A549 (cell line): Measurements from ENCODE around the gene FBLL1. TPM values are rescaled to one million over a fixed set of nuclear protein-coding genes. Genes with fewer than 3 reads are reported as not detected.

Source experiments
- ATAC-seq, 2 experiments: fragments of 200-7000 bp in 1 of 2; fragments of >200 bp in 1 of 2; cut with Nextera tagmentation in 1 of 2; cut with Tn5 transposase in 1 of 2; 3 replicates each; pipeline versions ENCODE4 v1.8.0 to v1.9.1; 2018 to 2020; ENCODE audit warnings: mild to moderate bottlenecking in 1 of 2, moderate library complexity in 1 of 2
- CTCF ChIA-PET: fragments of 300-600 bp; sonication (Branson Sonifier 250); formaldehyde crosslinking; extraction: SDS; loops from one replicate; lab custom pipeline; 2021; ENCODE audit warnings: antibody characterized with exemption, inconsistent platforms; lab: Yijun Ruan, JAX
- POLR2A ChIA-PET: fragments of 350-600 bp; formaldehyde crosslinking; extraction: SDS; loops from one replicate; lab custom pipeline; 2021; ENCODE audit warnings: antibody characterized with exemption, inconsistent platforms; lab: Yijun Ruan, JAX
- DNase-seq, 2 experiments: peaks; one replicate each; pipeline versions ENCODE4 v3.0.0 to v3.0.0-alpha.2; 2011 to 2016; ENCODE audit warnings: low read depth in 1 of 2, low spot score in 1 of 2
- FAIRE-seq: peaks from 2 replicates; lab custom pipeline; 2011; peaks lifted over from hg19 to GRCh38; lab: Jason Lieb, UNC
- H3K27ac ChIP-seq, 2 experiments: fragments of >200 bp; sonication (Bioruptor Twin); formaldehyde crosslinking; 3 replicates each; pipeline ENCODE4 v1.5.1; 2016 to 2017
- H3K4me1 ChIP-seq: fragments of >200 bp; sonication (Bioruptor Twin); formaldehyde crosslinking; 3 replicates; pipeline ENCODE4 v1.6.1; 2016
- H3K4me2 ChIP-seq: fragments of >200 bp; sonication (Bioruptor Twin); formaldehyde crosslinking; 3 replicates; pipeline ENCODE4 v1.6.1; 2016
- H3K4me3 ChIP-seq: fragments of >200 bp; sonication (Bioruptor Twin); formaldehyde crosslinking; 3 replicates; pipeline ENCODE4 v1.5.1; 2016
- H3K9me3 ChIP-seq: fragments of >200 bp; sonication (Bioruptor Twin); formaldehyde crosslinking; 3 replicates; pipeline ENCODE4 v1.6.1; 2016
- BHLHE40 ChIP-seq: IDR thresholded peaks from 2 replicates; pipeline ENCODE4 v1.6.1; 2012; ENCODE audit warnings: low read depth, low read length, inconsistent platforms
- CBX8 ChIP-seq: fragments of 200-600 bp; sonication (generic); IDR thresholded peaks from 2 replicates; pipeline ENCODE4 v1.6.1; 2016
- CEBPB ChIP-seq, 2 experiments: fragments of >200 bp in 1 of 2; sonication (Bioruptor Twin) in 1 of 2; formaldehyde crosslinking in 1 of 2; IDR thresholded peaks; 2 replicates each; pipeline ENCODE4 v1.6.1; 2012 to 2016
- CHD2 ChIP-seq: fragments of 150-350 bp; IDR thresholded peaks from 2 replicates; pipeline ENCODE4 v1.6.1; 2014; ENCODE audit warnings: low read length; ENCODE audit not compliant: partially characterized antibody
- EHF ChIP-seq: fragments of 250-450 bp; sonication (Bioruptor Pico); IDR thresholded peaks from 2 replicates; pipeline ENCODE4 v1.5.0; 2020; ENCODE audit warnings: mild to moderate bottlenecking
- EHMT2 ChIP-seq: fragments of 200-600 bp; sonication (generic); IDR thresholded peaks from 2 replicates; pipeline ENCODE4 v1.6.1; 2016; ENCODE audit warnings: antibody characterized with exemption, low read depth, mild to moderate bottlenecking, moderate library complexity
- FOSL2 ChIP-seq, 2 experiments: fragments of 450-650 bp in 1 of 2; fragments of >200 bp in 1 of 2; sonication (Bioruptor Twin) in 1 of 2; formaldehyde crosslinking; IDR thresholded peaks; 2 replicates each; pipeline versions ENCODE4 v1.5.0 to v1.6.1; 2016 to 2020; ENCODE audit warnings: mild to moderate bottlenecking in 1 of 2, moderate library complexity in 1 of 2
- GATA3 ChIP-seq: IDR thresholded peaks from 2 replicates; pipeline ENCODE4 v1.6.1; 2012; ENCODE audit warnings: borderline replicate concordance
- KDM1A ChIP-seq: fragments of 200-600 bp; sonication (generic); IDR thresholded peaks from 2 replicates; pipeline ENCODE4 v1.6.1; 2016; ENCODE audit warnings: low read depth, mild to moderate bottlenecking
- MAFK ChIP-seq: fragments of 450-650 bp; IDR thresholded peaks from 2 replicates; pipeline ENCODE4 v1.6.1; 2014; ENCODE audit not compliant: partially characterized antibody
- MYC ChIP-seq: IDR thresholded peaks from 2 replicates; pipeline ENCODE4 v1.6.1; 2012; ENCODE audit warnings: mild to moderate bottlenecking, inconsistent platforms, low read length, improper control_type of control experiment, borderline replicate concordance
- NR3C1 ChIP-seq: fragments of >200 bp; sonication (Bioruptor Twin); formaldehyde crosslinking; IDR thresholded peaks from 3 replicates; pipeline ENCODE4 v1.6.1; 2017
- PHF8 ChIP-seq: fragments of 200-600 bp; sonication (generic); IDR thresholded peaks from 2 replicates; pipeline ENCODE4 v1.6.1; 2016; ENCODE audit warnings: low read depth, mild to moderate bottlenecking, antibody characterized with exemption, moderate library complexity, borderline replicate concordance
- POLR2AphosphoS2 ChIP-seq: conservative IDR thresholded peaks from 2 replicates; pipeline ENCODE4 v1.6.1; 2012; ENCODE audit warnings: low read length, improper control_type of control experiment, inconsistent platforms
- RAD21 ChIP-seq, 2 experiments: fragments of >200 bp in 1 of 2; sonication (Bioruptor Twin) in 1 of 2; formaldehyde crosslinking in 1 of 2; IDR thresholded peaks in 1 of 2; conservative IDR thresholded peaks in 1 of 2; 2 replicates in 1 of 2; 3 replicates in 1 of 2; pipeline ENCODE4 v1.6.1; 2012 to 2018; ENCODE audit warnings: inconsistent platforms in 1 of 2
- RNF2 ChIP-seq: fragments of 200-600 bp; sonication (generic); IDR thresholded peaks from 2 replicates; pipeline ENCODE4 v1.6.1; 2016; ENCODE audit warnings: low read depth, mild to moderate bottlenecking, antibody characterized with exemption, moderate library complexity, borderline replicate concordance
- SMC3 ChIP-seq: fragments of >200 bp; sonication (Bioruptor Twin); formaldehyde crosslinking; IDR thresholded peaks from 3 replicates; pipeline ENCODE4 v1.6.1; 2018; ENCODE audit warnings: inconsistent platforms
- TP53 ChIP-seq: fragments of 250-450 bp; sonication (Bioruptor Pico); IDR thresholded peaks from 2 replicates; pipeline ENCODE4 v1.5.0; 2021; ENCODE audit warnings: mild to moderate bottlenecking, moderate library complexity
- ZC3H11A ChIP-seq: fragments of 450-650 bp; IDR thresholded peaks from 2 replicates; pipeline ENCODE4 v1.6.1; 2014; ENCODE audit warnings: antibody characterized with exemption, mild to moderate bottlenecking
- ZFP36 ChIP-seq: fragments of 450-650 bp; IDR thresholded peaks from 2 replicates; pipeline ENCODE4 v1.6.1; 2014; ENCODE audit warnings: borderline replicate concordance; ENCODE audit not compliant: partially characterized antibody
- WGBS: methylation state at CpG from one replicate; pipeline ENCODE4 v1.1.6; 2017; ENCODE audit errors: missing lambda C conversion rate; 5-methylcytosine and 5-hydroxymethylcytosine counted together
- polyA minus RNA-seq: library from RNA; depleted of rRNA, polyadenylated mRNA; stranded (reverse); fragments of >200 nt; gene quantifications from 2 replicates; pipeline ENCODE4 v1.2.3, GENCODE V29; 2011; rRNA and poly(A)+ RNA removed
- polyA plus RNA-seq, 4 experiments: library from polyadenylated mRNA; depleted of rRNA in 3 of 4; stranded (reverse); fragments of >200 nt; fragmentation: RNase III in 1 of 4; extraction: RNeasy Plus Mini Kit Qiagen cat#74134 plus additional on column Dnase treatment in 1 of 4; gene quantifications; 2 replicates in 3 of 4; 3 replicates in 1 of 4; pipeline ENCODE4 v1.2.3, GENCODE V29; 2011 to 2017
- TF ChIP-seq, protein P1 (sequence below): fragments of 200-600 bp; sonication (generic); IDR thresholded peaks from 2 replicates; pipeline ENCODE4 v1.6.1; 2016; ENCODE audit warnings: antibody characterized with exemption, mild to moderate bottlenecking, moderate library complexity
- TF ChIP-seq, protein P2 (sequence below): fragments of 150-350 bp; IDR thresholded peaks from 2 replicates; pipeline ENCODE4 v1.6.1; 2014; ENCODE audit warnings: low read depth, mild to moderate bottlenecking, low read length

FBLL1 gene
- 0.08 and 0.09 TPM in 2 replicates for polyA plus RNA-seq (2011; rRNA removed)
- polyA plus RNA-seq (2012; cell fraction: cytosol; rRNA removed): 0.24 and 0.25 TPM in 2 replicates
- 1.9 and 2.8 TPM in 2 replicates for polyA plus RNA-seq (2012; cell fraction: nucleus; rRNA removed)
- polyA plus RNA-seq (2017; fragmentation: RNase III; extraction: RNeasy Plus Mini Kit Qiagen cat#74134 plus additional on column Dnase treatment): 0.06 to 0.21 TPM (median 0.16 TPM) in 3 replicates
- 0.29 TPM in 1 of 2 replicates, not detected in the other for polyA minus RNA-seq

DNA sequence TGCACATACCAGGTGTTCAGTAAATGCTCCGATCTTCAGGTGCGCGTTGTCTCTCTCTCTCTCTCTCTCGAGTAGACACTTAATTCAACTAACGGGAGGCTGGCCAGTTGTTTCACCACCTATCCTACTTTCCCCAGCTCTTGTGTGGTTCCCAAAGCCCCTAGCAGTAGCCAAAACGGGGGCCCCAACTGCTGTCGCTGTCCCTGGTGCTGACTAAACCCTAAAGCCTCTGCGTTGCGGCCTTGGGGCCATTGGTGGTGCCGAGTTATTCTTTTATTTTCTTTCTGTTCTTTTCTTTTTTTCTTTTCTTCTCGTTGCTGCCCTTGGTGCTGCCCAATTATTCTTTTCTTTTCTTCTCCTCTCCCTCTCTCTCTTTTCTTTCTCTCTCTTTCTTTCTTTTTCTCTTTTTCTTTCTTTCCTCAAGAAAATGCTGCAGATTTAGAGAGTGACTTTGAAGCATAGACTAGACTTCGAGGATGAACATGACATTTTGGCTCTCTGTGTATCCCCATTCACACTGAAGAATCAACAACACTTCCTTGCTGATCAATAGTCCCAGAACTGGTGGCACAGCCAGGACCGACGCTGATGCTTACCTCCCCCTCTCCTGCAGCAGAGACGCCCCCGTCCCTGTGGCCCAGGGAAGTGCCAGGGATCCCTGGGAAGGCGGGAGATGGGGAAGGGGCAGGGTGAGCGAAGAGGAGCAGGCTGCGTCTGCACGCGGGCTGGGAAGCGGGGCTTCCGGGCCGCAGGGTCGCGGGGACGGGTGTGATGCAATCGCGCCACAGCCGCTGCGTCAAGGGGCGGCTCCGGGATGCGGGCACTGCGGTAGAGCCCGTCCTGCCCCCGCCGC, at the start of gene FBLL1:
FBLL1 (plus strand) TSS at position 785 of the 853 bp plus-strand sequence. CDS start 200 bp downstream, outside the sequence.
- Histone ChIP-seq H3K27ac (peak within 1 kb of the TSS in 1 of 2 experiments; percentile 44; a peak in 2 of 6 replicates), H3K9me3 (no peaks in the 10 kb centered on the region), H3K4me2 (peak within 1 kb of the TSS; percentile 67), H3K4me1 (no peaks in the 10 kb centered on the region), H3K4me3 (peak within 1 kb of the TSS; percentile 40)
- WGBS: 78% methylated on average over 36 of the region's 38 CpGs
- ChIA-PET CTCF (no interaction called here), POLR2A (no interaction called here)
- ATAC-seq: 0 out of 6 replicates have a peak, but pooled peaks of 1 of the 2 experiments have one; percentile 5
- no peak for FAIRE-seq
- TF ChIP-seq, protein P1, sequence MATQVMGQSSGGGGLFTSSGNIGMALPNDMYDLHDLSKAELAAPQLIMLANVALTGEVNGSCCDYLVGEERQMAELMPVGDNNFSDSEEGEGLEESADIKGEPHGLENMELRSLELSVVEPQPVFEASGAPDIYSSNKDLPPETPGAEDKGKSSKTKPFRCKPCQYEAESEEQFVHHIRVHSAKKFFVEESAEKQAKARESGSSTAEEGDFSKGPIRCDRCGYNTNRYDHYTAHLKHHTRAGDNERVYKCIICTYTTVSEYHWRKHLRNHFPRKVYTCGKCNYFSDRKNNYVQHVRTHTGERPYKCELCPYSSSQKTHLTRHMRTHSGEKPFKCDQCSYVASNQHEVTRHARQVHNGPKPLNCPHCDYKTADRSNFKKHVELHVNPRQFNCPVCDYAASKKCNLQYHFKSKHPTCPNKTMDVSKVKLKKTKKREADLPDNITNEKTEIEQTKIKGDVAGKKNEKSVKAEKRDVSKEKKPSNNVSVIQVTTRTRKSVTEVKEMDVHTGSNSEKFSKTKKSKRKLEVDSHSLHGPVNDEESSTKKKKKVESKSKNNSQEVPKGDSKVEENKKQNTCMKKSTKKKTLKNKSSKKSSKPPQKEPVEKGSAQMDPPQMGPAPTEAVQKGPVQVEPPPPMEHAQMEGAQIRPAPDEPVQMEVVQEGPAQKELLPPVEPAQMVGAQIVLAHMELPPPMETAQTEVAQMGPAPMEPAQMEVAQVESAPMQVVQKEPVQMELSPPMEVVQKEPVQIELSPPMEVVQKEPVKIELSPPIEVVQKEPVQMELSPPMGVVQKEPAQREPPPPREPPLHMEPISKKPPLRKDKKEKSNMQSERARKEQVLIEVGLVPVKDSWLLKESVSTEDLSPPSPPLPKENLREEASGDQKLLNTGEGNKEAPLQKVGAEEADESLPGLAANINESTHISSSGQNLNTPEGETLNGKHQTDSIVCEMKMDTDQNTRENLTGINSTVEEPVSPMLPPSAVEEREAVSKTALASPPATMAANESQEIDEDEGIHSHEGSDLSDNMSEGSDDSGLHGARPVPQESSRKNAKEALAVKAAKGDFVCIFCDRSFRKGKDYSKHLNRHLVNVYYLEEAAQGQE: peak; percentile 94
- TF ChIP-seq CBX8: no peak
- TF ChIP-seq EHMT2: peak; percentile 81
- TF ChIP-seq ZFP36: no peak
- TF ChIP-seq CEBPB (IDR thresholded peaks at IDR 0.05): peak; percentile 19 to 23; a peak in 1 of 4 replicates
- no peak for DNase-seq

DNA sequence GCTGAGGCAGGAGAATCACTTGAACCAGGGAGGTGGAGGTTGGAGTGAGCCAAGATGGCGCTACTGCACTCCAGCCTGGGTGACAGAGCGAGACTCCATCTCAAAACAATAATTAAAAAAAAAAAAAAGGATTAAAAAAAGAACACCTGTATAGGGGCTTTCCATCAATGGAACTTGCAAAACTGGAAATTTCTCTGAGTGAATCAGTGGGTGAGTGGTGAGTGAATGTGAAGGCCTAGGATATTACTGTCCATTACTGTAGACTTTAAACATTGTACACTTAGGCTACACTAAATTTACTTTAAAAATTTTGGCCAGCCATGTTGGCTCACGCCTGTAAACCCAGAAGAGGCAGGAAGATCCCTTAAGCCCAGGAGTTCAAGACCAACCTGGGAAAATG, 48.5 kb upstream of the FBLL1 start:
- CTCF ChIA-PET: interaction anchor here (1.4 kb wide), 1 partner anchor 8 kb away, joined by 3 read pairs; no protein-coding TSS in a partner anchor
- WGBS: 92% methylated on average over 3 of the region's 3 CpGs
- POLR2A ChIA-PET: no interaction called here
- Histone ChIP-seq H3K27ac (no peak overlapping the region), H3K9me3 (no peaks in the 10 kb centered on the region), H3K4me2 (no peak overlapping the region), H3K4me1 (no peaks in the 10 kb centered on the region), H3K4me3 (no peak overlapping the region)
- FAIRE-seq (no peak), DNase-seq (no peak), ATAC-seq (no peak)
- TF ChIP-seq NR3C1: no peak
- no peak for TF ChIP-seq SMC3
- no peak for TF ChIP-seq EHF (CRISPR knock-in tag)

DNA sequence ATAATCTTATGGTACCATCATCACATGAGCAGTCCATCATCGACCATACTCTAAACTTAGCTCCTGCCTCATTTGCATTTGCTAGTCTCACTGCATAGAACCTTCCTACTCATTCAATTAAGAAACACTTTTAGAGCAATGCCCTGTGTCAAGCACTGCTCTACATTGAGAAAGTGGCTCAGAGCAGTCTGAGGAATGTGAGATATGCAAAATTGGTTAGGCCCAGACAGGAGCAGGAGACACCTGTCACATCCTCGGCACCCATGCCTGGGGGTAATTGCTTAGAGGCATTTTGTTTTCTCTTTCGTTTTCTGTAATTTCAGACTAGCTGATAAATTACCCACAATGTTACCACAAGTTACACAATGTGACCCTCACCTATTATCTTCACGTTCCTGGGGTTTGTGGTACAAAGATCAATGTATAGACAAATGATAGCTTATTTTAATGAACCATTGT, 47.7 kb upstream of the FBLL1 start:
- TF ChIP-seq NR3C1: no peak
- TF ChIP-seq POLR2AphosphoS2: peak; percentile 70; the same call in 1 of the 2 replicates
- TF ChIP-seq, all 56 proteins: peak for 1
- FAIRE-seq (no peak), DNase-seq (no peak), ATAC-seq (no peak)
- CTCF ChIA-PET: interaction anchor here (1.0 to 1.4 kb wide), 2 partner anchors 9 to 211 kb away, joined by 3 read pairs; no protein-coding TSS in a partner anchor
- 0 out of 3 replicates have a peak, but pooled peaks cover 3% of the 10 kb centered on the region for H3K4me1 ChIP-seq
- no peak overlapping the region for H3K4me3 ChIP-seq
- H3K27ac ChIP-seq: no peak overlapping the region
- H3K4me2 ChIP-seq: no peak overlapping the region
- WGBS: 67% methylated on average over 4 of the region's 4 CpGs
- H3K9me3 ChIP-seq: no peaks in the 10 kb centered on the region
- POLR2A ChIA-PET: no interaction called here

DNA sequence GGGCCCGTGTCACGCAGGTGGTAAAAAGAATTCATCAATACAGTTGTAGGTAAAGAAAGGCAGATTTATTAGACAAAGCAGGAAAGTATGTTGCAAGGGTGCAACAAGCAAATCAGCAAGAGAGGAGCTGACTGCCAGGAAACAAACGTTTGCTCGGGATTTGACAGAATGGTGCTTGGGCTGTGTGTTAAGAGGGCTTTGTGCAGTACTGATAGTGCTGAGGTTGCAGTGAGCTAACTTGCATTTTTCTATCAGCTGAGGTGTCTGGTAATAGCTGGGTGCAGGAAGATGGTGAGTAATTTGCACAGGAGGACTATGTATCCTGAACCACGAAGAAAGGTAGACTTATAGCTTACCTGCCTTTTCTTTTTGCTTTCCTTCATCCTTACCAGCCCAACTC, 46.7 kb upstream of the FBLL1 start:
- no peak for FAIRE-seq
- ChIA-PET POLR2A (no interaction called here), CTCF (no interaction called here)
- ATAC-seq: no peak
- 90% methylated on average over 5 of the region's 5 CpGs for WGBS
- Histone ChIP-seq H3K9me3 (no peaks in the 10 kb centered on the region), H3K4me3 (no peak overlapping the region), H3K27ac (no peak overlapping the region), H3K4me1 (peaks cover 4% of the 10 kb centered on the region; the same call in 2 of the 3 replicates), H3K4me2 (no peak overlapping the region)
- no peak for DNase-seq
- TF ChIP-seq, protein P2, sequence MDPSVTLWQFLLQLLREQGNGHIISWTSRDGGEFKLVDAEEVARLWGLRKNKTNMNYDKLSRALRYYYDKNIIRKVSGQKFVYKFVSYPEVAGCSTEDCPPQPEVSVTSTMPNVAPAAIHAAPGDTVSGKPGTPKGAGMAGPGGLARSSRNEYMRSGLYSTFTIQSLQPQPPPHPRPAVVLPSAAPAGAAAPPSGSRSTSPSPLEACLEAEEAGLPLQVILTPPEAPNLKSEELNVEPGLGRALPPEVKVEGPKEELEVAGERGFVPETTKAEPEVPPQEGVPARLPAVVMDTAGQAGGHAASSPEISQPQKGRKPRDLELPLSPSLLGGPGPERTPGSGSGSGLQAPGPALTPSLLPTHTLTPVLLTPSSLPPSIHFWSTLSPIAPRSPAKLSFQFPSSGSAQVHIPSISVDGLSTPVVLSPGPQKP: no peak
- no peak for TF ChIP-seq MAFK
- no peak for TF ChIP-seq CEBPB (IDR thresholded peaks at IDR 0.05)
- no peak for TF ChIP-seq MYC
- no peak for TF ChIP-seq TP53 (CRISPR knock-in tag)
- TF ChIP-seq RAD21 (conservative IDR thresholded peaks at IDR 0.05 in 1 of 2, IDR thresholded peaks at IDR 0.05 in 1 of 2): no peak
- TF ChIP-seq SMC3: no peak
- no peak for TF ChIP-seq GATA3
- TF ChIP-seq ZC3H11A: no peak
- TF ChIP-seq BHLHE40: no peak
- TF ChIP-seq CHD2: no peak
- TF ChIP-seq RNF2: no peak
- no peak for TF ChIP-seq PHF8
- TF ChIP-seq KDM1A: no peak
- TF ChIP-seq FOSL2 (IDR thresholded peaks at IDR 0.05): no peak
- no peak for TF ChIP-seq FOSL2 (CRISPR knock-in tag; IDR thresholded peaks at IDR 0.05)
